GM12801 (cell line): ENCODE measurements around the gene SOS2.

Experiments used
- CTCF ChIP-seq: IDR thresholded peaks from one replicate; pipeline ENCODE4 v1.5.1; 2011; ENCODE audit warnings: control low read depth; ENCODE audit not compliant: insufficient read length; ENCODE audit errors: extremely low read depth

SOS2 gene

GRCh38 chr14:50210074-50210473 lies 21.3 kb downstream of the SOS2 start:
- no peak for TF ChIP-seq CTCF

- no peak for TF ChIP-seq CTCF
Measured at GRCh38 chr14:50198499-50198898, 32.9 kb downstream of the SOS2 start.

- TF ChIP-seq CTCF = no peak
Measured at GRCh38 chr14:50191499-50191898, 39.9 kb downstream of the SOS2 start.

DNA sequence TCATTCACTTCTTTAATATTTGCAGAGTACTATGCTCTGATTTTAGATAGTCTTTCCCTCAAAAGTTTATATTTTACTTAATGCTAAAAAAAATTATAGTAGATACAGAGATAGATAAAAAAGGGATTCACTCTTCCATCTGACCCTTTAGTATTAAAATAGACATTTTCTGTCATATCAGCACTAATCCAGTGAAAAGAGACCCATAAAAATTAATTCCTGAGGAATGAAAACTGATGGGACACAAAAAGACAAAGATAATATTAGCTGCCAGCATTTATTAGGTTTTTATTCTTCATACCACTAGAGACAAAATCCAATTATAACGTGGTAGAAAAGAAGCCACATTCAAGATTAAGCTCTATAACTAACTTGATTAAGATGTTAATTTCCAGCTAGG lies 45.3 kb downstream of the SOS2 start:
- TF ChIP-seq CTCF = no peak

- TF ChIP-seq CTCF = no peak
Measured at GRCh38 chr14:50173891-50174290, 57.5 kb downstream of the SOS2 start.

GRCh38 chr14:50171895-50172294 lies 59.5 kb downstream of the SOS2 start:
- TF ChIP-seq CTCF = no peak

GRCh38 chr14:50156111-50156510 lies 75.3 kb downstream of the SOS2 start:
- TF ChIP-seq CTCF = no peak

- no peak for TF ChIP-seq CTCF
Measured at GRCh38 chr14:50148799-50149198, 82.6 kb downstream of the SOS2 start.
